CD14-positive monocyte (primary cell): Measurements from ENCODE around the gene PGAP6. TPM values are rescaled to one million over a fixed set of nuclear protein-coding genes. Genes with fewer than 3 reads are reported as not detected.
A peak's percentile ranks its signal among the peaks of the same experiment; 100 is the strongest.

ENCODE experiments used
- DNase-seq, 3 donors: peaks; one replicate each; pipeline ENCODE4 v3.0.0-alpha.2; 2011 to 2022
- H2AFZ ChIP-seq: 2 replicates; pipeline ENCODE4 v1.6.0; 2012; ENCODE audit warnings: mild to moderate bottlenecking, low read depth, low read length, inconsistent platforms; ENCODE audit not compliant: insufficient read depth, poor library complexity, severe bottlenecking
- H3K27ac ChIP-seq, 2 donors: 1 replicate in 1 of 2; 2 replicates in 1 of 2; pipeline ENCODE4 v1.5.1; 2012 to 2013; ENCODE audit warnings: low read length in 2 of 2, control low read depth in 1 of 2, inconsistent platforms in 1 of 2, low read depth in 1 of 2, mild to moderate bottlenecking in 1 of 2
- H3K27me3 ChIP-seq, 2 donors: one replicate each; pipeline versions ENCODE4 v1.6.0 to v1.6.1; 2011 to 2013; ENCODE audit warnings: low read length in 2 of 2; ENCODE audit not compliant: control insufficient read depth in 2 of 2, insufficient read depth in 2 of 2
- H3K36me3 ChIP-seq, 2 donors: replicated peaks in 1 of 2; 1 replicate in 1 of 2; 2 replicates in 1 of 2; pipeline versions ENCODE4 v1.5.1 to v1.6.1; 2012 to 2013; ENCODE audit warnings: low read length in 2 of 2, control low read depth in 1 of 2, inconsistent platforms in 1 of 2, mild to moderate bottlenecking in 1 of 2; ENCODE audit not compliant: insufficient read depth in 2 of 2, control insufficient read depth in 1 of 2
- H3K4me1 ChIP-seq, 2 donors: 1 replicate in 1 of 2; 2 replicates in 1 of 2; pipeline versions ENCODE4 v1.5.1 to v1.6.1; 2012 to 2013; ENCODE audit warnings: low read length in 2 of 2, control low read depth in 1 of 2, inconsistent platforms in 1 of 2, mild to moderate bottlenecking in 1 of 2, moderate library complexity in 1 of 2; ENCODE audit not compliant: insufficient read depth in 2 of 2, control insufficient read depth in 1 of 2
- H3K4me2 ChIP-seq: replicated peaks from 2 replicates; pipeline ENCODE3; 2012; ENCODE audit warnings: low read length, moderate library complexity, mild to moderate bottlenecking; ENCODE audit not compliant: poor library complexity, severe bottlenecking; ENCODE audit errors: extremely low read depth
- H3K4me3 ChIP-seq, 3 experiments: fragments of 200-600 bp in 1 of 3; sonication (generic) in 1 of 3; replicated peaks in 1 of 3; 1 replicate in 2 of 3; 2 replicates in 1 of 3; pipeline ENCODE4 v1.5.1; 2011 to 2013; ENCODE audit warnings: low read length in 3 of 3, mild to moderate bottlenecking in 3 of 3, control low read depth in 2 of 3, low read depth in 2 of 3, inconsistent platforms in 1 of 3, moderate library complexity in 1 of 3
- H3K79me2 ChIP-seq: 2 replicates; pipeline ENCODE4 v1.6.0; 2012; ENCODE audit warnings: mild to moderate bottlenecking, control low read depth, inconsistent platforms, low read length, moderate library complexity; ENCODE audit not compliant: insufficient read depth
- H3K9ac ChIP-seq: 2 replicates; pipeline ENCODE4 v1.6.0; 2017; ENCODE audit warnings: low read length, mild to moderate bottlenecking; ENCODE audit not compliant: insufficient read depth, poor library complexity, severe bottlenecking
- H3K9me3 ChIP-seq, 2 donors: replicated peaks in 1 of 2; 1 replicate in 1 of 2; 2 replicates in 1 of 2; pipeline versions ENCODE4 v1.5.1 to v1.6.1; 2012 to 2013; ENCODE audit warnings: low read length in 2 of 2, control low read depth in 1 of 2; ENCODE audit not compliant: control insufficient read depth in 1 of 2, insufficient read depth in 1 of 2
- H4K20me1 ChIP-seq: 2 replicates; pipeline ENCODE4 v1.6.0; 2012; ENCODE audit warnings: mild to moderate bottlenecking, low read length, control low read depth, moderate library complexity; ENCODE audit not compliant: insufficient read depth
- H3K27ac Mint-ChIP-seq, 7 donors: one replicate each; pipeline ENCODE4 v1.8.0; 2020; ENCODE audit warnings: mild to moderate bottlenecking in 7 of 7, mixed read lengths in 7 of 7, moderate library complexity in 6 of 7, inconsistent platforms in 2 of 7
- H3K27me3 Mint-ChIP-seq, 3 donors: one replicate each; pipeline ENCODE4 v1.8.0; 2021 to 2022; ENCODE audit warnings: low read depth in 3 of 3, mild to moderate bottlenecking in 3 of 3, mixed read lengths in 3 of 3, moderate library complexity in 3 of 3, inconsistent platforms in 1 of 3
- H3K36me3 Mint-ChIP-seq, 2 donors: one replicate each; pipeline ENCODE4 v1.8.0; 2020; ENCODE audit warnings: mixed read lengths in 2 of 2, inconsistent platforms in 1 of 2, mild to moderate bottlenecking in 1 of 2
- H3K4me1 Mint-ChIP-seq: one replicate; pipeline ENCODE4 v1.8.0; 2020; ENCODE audit warnings: mild to moderate bottlenecking, mixed read lengths
- H3K4me3 Mint-ChIP-seq, 2 donors: one replicate each; pipeline ENCODE4 v1.8.0; 2020; ENCODE audit warnings: mild to moderate bottlenecking in 2 of 2, mixed read lengths in 2 of 2, moderate library complexity in 1 of 2
- H3K9me3 Mint-ChIP-seq, 7 donors: one replicate each; pipeline ENCODE4 v1.8.0; 2020 to 2022; ENCODE audit warnings: mixed read lengths in 7 of 7, mild to moderate bottlenecking in 6 of 7, moderate library complexity in 6 of 7, inconsistent platforms in 2 of 7
- WGBS: methylation state at CpG from one replicate; pipeline ENCODE4 v1.1.5; 2013; ENCODE audit warnings: missing lambda C conversion rate; ENCODE audit not compliant: insufficient coverage; 5-methylcytosine and 5-hydroxymethylcytosine counted together
- intact Hi-C, 2 donors: fragments of 100-400 bp; cut with micrococcal nuclease; formaldehyde crosslinking; loops; one replicate each; pipeline versions ENCODE4 v1.15.0 to v1.15.1; 2023
- polyA plus RNA-seq, 3 donors: library from polyadenylated mRNA; depleted of rRNA in 1 of 3; unstranded in 2 of 3; stranded (reverse) in 1 of 3; fragments of 300-500 nt in 2 of 3; fragments of >200 nt in 1 of 3; fragmentation: Illumina TruSeq in 2 of 3; gene quantifications; 1 replicate in 2 of 3; 2 replicates in 1 of 3; pipeline ENCODE4 v1.2.3, GENCODE V29; 2012 to 2021
- TF ChIP-seq, protein P1 (sequence below): fragments of 200-600 bp; IDR thresholded peaks from one replicate; pipeline ENCODE4 v1.8.0; 2022; ENCODE audit warnings: antibody characterized with exemption, mild to moderate bottlenecking

PGAP6 gene
- polyA plus RNA-seq, 3 donors = 18.2 to 137 (median 39.8) TPM

DNA sequence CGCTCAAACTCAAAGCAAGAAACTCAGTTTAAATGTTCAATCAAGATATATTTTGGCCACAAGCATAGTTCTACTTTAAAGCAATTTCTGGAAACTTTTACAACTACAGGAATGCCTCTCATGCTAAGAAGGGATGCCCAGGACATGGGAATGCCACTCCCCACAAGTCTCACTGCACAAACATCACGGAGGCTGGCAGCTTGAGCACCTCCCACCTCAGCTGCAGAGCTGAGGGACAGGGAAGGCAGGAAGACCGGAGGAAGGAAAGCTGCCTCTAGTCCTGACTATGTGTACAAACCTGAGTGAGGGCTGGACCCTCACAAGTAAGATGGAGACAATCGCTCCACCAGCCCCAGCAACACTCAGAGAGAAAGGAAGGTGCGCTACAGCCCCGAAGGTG is 34.6 kb downstream of the PGAP6 start:
- H3K79me2 ChIP-seq = peaks cover 97% of the 10 kb centered on the region
- intact Hi-C loops = loop anchor here in 1 of 2 donors (5.0 kb wide), 1 partner anchor 35 kb away; no protein-coding TSS in a partner anchor
- peaks cover 49% of the 10 kb centered on the region for H3K4me1 Mint-ChIP-seq

DNA sequence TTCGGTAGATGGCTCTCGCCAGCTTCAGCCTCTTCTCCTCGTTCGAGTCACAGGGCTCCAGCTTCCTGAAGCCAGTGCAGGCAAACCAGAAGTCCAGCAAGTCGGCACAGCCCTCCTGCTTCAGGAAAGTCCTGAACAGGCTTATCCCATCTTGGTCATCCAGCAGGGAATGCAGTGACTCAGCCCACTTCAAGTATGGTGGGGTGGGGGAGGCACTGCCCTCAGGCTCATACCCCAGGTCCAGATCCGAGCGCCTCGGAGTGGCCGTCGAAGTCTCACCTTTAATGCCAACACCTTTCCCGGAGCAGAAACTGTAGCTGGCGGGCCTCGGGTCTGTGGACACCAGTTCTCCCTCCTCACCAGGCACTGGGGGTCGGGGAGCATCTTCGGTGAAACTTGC is 35.2 kb downstream of the PGAP6 start:
- H3K4me3 ChIP-seq = no peak overlapping the region
- no peak for DNase-seq
- H4K20me1 ChIP-seq = peaks cover 82% of the 10 kb centered on the region
- Mint-ChIP-seq H3K9me3 (peaks cover 0 to 3% (median 0%) of the 10 kb centered on the region in 7 donors), H3K4me1 (peaks cover 52% of the 10 kb centered on the region), H3K27me3 (peaks cover 0 to 1% (median 0%) of the 10 kb centered on the region in 3 donors), H3K4me3 (no peak overlapping the region), H3K36me3 (peaks cover 49 to 76% of the 10 kb centered on the region in 2 donors), H3K27ac (peak overlapping the region in 3 of 7 donors; percentile 46 to 70 (median 60))
- intact Hi-C loops = loop anchor here in 1 of 2 donors (5.0 kb wide), 1 partner anchor 34 kb away; no protein-coding TSS in a partner anchor
- H3K79me2 ChIP-seq = peaks cover 98% of the 10 kb centered on the region
- no peak overlapping the region for H2AFZ ChIP-seq
- TF ChIP-seq, protein P1, sequence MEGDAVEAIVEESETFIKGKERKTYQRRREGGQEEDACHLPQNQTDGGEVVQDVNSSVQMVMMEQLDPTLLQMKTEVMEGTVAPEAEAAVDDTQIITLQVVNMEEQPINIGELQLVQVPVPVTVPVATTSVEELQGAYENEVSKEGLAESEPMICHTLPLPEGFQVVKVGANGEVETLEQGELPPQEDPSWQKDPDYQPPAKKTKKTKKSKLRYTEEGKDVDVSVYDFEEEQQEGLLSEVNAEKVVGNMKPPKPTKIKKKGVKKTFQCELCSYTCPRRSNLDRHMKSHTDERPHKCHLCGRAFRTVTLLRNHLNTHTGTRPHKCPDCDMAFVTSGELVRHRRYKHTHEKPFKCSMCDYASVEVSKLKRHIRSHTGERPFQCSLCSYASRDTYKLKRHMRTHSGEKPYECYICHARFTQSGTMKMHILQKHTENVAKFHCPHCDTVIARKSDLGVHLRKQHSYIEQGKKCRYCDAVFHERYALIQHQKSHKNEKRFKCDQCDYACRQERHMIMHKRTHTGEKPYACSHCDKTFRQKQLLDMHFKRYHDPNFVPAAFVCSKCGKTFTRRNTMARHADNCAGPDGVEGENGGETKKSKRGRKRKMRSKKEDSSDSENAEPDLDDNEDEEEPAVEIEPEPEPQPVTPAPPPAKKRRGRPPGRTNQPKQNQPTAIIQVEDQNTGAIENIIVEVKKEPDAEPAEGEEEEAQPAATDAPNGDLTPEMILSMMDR = no peak
- H3K9ac ChIP-seq = no peak overlapping the region
- H3K27ac ChIP-seq = no peak overlapping the region
- WGBS = 98% methylated on average over 13 of the region's 15 CpGs
- no peaks in the 10 kb centered on the region for H3K9me3 ChIP-seq
- no peaks in the 10 kb centered on the region for H3K27me3 ChIP-seq
- H3K36me3 ChIP-seq = peaks cover 32 to 56% of the 10 kb centered on the region in 2 donors
- H3K4me2 ChIP-seq = no peak overlapping the region
- H3K4me1 ChIP-seq = peaks cover 7 to 26% of the 10 kb centered on the region in 2 donors

More for the DNA sequence above, 34.6 kb downstream of the PGAP6 start:
- Mint-ChIP-seq H3K4me3 (no peak overlapping the region), H3K9me3 (peaks cover 0 to 3% (median 0%) of the 10 kb centered on the region in 7 donors), H3K27me3 (no peaks in the 10 kb centered on the region), H3K27ac (peak overlapping the region in 1 of 7 donors; percentile 4), H3K36me3 (peaks cover 45 to 70% of the 10 kb centered on the region in 2 donors)
- no peak for DNase-seq
- Histone ChIP-seq H3K36me3 (peaks cover 32 to 53% of the 10 kb centered on the region in 2 donors), H3K27me3 (no peaks in the 10 kb centered on the region), H3K27ac (no peak overlapping the region), H3K4me2 (no peak overlapping the region), H2AFZ (no peak overlapping the region), H4K20me1 (peaks cover 81% of the 10 kb centered on the region), H3K4me3 (no peak overlapping the region), H3K9ac (no peak overlapping the region), H3K9me3 (no peaks in the 10 kb centered on the region), H3K4me1 (peaks cover 9 to 29% of the 10 kb centered on the region in 2 donors)
- TF ChIP-seq, protein P1 = no peak
- WGBS = 96% methylated on average over 4 of the region's 6 CpGs
